Stimulated activated CD4-positive, alpha-beta T cell treated with anti-CD3 and anti-CD28 coated beads, Interleukin-1b, Interleukin-23, amount 100 ng/mL, for 24 hours (primary cell): ENCODE measurements around the gene TENT5A.

Experiments used
- DNase-seq, 4 experiments: peaks; one replicate each; pipeline ENCODE4 v3.0.0-alpha.2; 2020; ENCODE audit warnings: low read depth in 4 of 4, low spot score in 1 of 4

TENT5A gene

GRCh38 chr6:81771097-81771496 lies 18.6 kb upstream of the TENT5A start:
- DNase-seq = no peak

GRCh38 chr6:81770381-81770780 lies 17.9 kb upstream of the TENT5A start:
- DNase-seq = no peak

DNA sequence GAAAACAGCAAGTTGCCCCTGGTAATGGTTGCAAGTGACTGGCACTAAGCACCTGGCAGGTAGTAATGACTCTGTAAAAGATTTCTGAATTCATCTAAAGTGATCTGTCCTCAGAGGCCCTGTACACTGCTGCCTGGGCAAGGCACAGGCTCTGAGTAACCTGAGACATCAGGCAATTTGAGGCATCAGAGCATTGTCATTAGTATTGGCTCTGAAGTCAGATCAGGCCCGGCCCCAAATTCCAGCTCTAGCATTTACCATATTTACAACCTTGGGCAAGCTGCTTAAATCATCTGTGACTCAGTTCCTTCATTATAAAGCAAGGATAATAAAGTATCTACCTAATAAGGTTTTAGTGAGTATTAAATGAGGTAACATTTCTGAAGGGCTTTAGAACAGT lies 17.3 kb upstream of the TENT5A start:
- no peak for DNase-seq

DNA sequence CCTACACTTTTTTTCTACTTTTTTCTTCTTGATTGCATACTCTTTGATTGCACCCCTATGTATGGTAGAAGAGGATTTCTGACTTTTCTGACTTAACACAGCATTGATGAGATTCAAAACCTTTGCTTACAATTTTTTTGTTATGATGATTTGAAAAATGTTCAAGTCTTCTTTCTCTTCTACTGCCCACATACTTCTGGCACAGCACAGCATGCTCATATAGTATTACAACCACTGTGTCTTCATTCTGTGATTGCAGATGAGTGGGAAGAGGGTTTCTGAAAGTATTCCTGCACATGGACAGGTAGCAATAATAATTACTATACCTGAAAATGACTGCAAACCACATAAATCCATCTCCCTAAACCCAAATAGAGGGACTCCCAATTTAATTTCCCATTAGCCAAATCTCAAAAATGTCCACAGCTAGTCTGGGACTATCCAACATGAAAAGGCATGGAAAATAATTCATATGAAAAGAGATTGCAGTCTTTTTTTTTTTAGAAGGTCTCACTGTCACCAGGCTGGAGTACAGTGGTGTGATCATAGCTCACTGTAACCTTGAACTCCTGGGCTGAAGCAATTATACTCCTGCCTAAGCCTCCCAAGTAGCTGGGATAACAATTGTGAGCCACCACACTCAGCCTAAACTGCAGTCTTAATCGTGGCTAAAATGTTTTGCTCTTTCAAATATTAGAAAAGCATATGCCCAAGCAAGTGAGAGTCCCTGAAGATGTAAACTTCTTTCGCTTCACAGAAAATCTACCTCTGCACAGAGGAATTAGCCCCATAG lies 15.9 kb upstream of the TENT5A start:
- no peak for DNase-seq

DNA sequence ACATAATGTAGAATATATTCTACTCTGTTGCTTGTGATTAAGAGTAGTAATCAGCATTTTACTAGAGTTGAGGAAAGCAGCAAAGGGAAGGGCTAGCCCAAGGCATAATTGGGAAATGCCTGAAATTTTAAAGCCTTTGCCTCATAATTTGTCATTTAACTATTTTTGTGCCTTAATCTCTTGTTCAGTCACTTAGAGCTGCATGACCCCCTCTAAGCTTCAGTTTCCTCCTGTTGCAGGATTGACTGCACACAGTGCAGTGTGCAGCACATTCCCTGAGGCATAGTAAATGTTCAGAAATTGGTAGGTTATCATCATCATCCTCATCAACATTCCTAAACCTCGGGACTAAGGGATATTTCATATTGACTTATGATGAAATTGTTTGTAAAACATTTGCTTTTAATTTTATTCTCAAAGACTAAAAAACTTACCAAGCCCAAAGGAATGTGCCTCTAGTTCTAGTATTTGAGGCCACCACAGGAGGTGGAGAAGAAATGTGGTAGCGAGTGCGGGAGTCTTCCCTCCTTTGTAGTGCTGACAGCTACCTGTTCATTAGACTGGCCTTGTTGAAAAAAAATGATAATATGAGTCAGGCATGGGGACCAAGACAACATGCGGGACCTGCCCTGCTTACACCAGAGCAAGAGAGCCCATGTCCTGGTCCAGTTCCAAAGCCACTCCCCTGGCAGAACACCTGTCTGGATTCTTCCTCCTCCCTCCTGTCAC lies 14.8 kb upstream of the TENT5A start:
- no peak for DNase-seq

GRCh38 chr6:81766482-81767069 lies 14.1 kb upstream of the TENT5A start:
- DNase-seq = no peak

DNA sequence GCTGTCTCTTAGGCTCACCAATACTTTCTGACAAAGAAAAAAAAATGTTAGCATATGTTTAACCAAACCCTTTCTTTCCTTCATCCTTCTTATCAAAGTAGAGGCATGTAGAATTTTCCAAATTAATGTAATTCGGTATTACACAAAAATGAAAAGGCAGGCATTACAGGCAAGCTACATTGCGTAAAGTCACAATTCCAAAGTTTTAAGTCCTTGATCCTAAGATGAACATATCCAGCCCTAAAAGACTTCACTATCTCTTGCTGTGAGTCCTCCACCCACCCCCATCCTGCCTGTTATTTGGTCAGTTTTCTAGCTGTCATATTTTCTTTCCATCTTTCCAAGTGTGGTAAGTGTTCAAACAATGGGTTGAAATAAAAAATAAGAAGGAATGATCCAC lies 12.1 kb upstream of the TENT5A start:
- DNase-seq = no peak

DNA sequence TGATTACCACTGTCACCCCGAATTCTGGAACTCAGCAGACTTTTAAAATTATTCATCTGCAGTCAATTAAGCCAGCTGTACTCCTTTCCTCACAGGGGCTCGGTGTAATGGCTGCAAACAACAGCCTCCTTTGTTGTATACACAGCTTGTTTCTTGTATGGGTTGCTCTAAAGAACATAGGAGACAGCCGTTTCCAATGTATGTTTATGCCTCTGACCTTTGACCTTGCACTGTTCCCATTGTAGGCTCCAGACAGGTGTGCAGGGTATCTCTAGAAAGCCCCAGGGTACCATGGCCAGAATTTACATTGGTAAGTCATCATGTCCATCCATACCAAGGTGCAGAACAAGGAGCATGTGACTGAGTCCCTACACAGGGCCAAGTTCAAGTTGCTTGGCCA lies 11.5 kb upstream of the TENT5A start:
- DNase-seq = no peak

- no peak for DNase-seq
Observed at GRCh38 chr6:81763051-81763450, 10.6 kb upstream of the TENT5A start.

DNA sequence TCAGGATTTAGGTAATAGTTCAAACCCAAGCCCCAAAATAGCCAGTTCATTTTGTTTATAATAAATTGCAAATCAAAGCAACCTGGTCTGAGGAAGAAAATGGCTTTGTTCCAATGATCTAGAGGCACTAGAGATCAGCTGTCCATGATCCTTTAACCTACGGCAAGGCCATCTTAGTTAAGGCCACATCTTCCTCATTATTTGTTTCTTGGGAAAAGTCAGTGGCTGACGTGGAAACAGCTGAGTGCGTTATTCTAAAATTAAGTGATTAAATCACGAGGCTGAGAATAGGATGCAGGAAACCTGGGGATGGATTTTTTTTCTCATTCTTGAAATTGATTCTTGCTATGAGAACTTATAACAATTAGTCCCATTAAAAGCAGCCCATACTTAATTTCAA lies 10.1 kb upstream of the TENT5A start:
- no peak for DNase-seq

- DNase-seq = no peak
Observed at GRCh38 chr6:81762132-81762531, 9.7 kb upstream of the TENT5A start.

DNA sequence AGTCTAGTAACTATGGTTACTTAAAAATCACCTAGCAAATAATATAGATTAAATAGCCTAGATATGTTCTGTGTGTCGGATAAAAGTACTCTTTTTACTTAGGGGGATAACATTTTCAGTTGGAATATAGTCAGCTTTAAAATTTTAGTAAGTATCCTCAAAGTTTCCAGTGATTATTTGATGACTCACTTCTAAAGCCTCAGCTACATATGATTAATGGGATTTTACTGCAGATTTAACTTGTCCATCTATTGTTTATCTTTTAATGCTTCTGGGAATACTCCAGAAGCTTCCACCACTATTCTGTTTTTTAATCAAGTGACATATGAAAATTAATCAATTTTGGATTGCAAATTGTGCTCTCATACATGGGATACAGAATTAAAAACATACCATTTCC lies 8.7 kb upstream of the TENT5A start:
- DNase-seq = no peak

DNA sequence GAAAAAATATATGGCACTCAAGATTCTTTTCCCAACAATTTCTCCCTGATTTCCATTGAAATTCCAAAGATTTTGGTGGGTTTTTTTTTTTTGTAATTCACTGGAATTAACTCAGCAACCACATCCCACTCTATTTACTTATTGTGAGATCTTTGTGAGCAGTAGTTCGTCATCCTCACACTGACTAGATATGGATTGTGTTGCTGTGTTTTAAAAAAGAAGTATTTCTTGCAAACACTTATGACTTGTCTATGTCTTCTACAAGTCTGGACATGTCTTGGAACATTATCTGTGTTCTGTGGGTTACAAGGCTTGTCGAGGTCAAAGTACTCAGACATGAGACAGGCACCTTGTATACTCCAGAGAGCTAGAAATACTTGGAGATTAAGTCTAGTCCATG lies 7.3 kb upstream of the TENT5A start:
- no peak for DNase-seq

GRCh38 chr6:81758221-81758620 lies 5.7 kb upstream of the TENT5A start:
- DNase-seq = no peak

GRCh38 chr6:81756690-81757089 lies 4.2 kb upstream of the TENT5A start:
- no peak for DNase-seq

GRCh38 chr6:81755551-81755950 lies 3.1 kb upstream of the TENT5A start:
- no peak for DNase-seq

DNA sequence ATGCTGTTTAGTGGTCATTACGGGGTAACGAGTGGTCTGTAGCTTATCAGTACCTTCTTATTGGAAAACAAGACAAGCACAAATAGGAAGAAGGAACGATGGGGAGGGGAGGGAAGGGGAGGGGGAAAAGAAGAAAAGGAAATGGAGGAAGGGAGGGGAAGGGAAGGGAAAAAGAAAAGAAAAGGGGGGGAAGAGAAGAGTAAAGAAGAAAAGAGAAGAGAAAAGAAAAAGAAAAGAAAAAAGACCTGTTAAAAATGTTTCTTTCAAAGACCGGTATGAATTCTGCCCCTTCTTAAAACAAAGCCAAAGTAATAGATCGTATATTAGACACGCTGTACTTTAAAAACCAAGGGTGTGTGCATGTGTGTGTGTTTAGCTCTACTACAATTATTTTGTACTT lies 2.4 kb upstream of the TENT5A start:
- DNase-seq = no peak

DNA sequence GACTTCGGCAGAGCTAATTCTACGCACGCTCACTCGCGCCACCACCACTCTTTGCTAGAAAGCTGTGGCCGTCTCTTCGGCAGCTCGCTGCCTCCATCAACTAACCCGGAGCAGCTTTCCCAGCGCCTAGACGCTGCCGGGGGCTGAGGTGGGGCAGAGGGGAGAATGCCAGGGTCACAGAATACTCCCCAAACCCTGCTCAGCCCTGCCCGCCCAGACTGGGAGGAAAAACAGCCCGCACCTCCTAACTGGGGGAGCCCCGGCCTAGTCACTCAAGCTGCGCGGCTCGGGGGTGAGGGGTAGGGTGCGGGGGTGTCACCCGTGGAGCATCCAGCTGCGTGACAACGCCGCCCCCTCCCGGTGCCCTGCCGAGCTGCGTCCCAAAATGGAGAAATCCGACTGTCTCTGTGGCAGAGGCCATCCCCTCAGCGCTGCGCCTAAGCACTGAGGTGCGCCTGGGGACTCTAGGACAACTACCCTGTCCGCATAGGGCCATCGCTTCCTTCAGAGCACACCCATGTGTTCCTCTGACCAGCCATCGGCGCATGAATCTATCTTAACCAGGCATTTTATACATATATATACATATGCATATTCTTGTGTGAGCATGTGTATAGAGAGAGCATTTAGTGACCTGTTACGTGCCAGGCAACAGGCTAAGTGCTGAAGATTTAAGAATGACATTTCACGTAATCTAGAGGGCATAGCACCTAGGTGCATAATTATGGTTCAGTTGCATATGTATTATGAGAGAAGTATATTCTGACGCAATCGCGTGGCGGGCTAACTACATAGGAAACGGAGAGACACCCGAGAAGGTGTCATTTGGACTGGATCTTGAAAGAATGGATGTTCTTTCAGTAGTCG lies 1.5 kb upstream of the TENT5A start:
- peak; percentile 50 to 82 (median 74) for DNase-seq

DNA sequence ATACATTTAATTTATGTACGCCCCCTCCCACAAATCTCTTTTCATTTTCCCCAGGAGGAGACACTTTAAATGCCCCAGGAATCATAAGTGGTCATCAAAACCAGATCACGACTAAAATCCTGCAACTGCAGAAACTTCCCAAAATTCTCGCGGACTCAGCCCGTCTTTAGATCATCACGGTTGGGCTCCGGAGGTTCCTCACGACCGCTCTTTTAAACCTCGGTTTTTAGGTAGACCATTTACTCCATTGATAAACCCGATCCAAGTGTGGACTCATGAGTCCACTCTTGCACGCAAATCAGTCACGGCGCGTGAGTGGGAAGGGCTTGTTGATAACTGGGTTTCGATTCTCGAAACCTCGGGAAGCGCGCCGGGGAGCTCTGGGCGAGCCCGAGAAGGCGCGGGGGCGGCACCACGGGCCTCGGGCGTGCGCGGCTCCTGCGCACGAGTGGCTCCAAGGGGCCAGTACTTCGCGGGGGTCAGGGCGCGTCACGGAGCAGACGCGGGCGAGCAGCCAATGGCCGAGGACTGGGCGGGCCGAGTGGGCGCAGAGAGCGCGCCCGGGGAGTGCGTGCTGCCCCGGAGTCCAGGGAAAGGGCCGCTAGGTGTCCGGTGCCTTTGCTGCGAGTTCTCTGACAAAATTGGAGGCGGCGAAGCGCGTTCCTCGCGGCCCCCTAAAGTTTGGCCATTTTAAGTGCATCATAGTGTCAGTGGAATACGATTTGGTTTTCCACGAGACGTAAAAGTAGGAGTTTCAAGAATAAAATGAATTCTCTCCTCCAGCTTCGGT lies 635 bp upstream of the TENT5A start:
- peak in 2 of 4 experiments; percentile 10 to 25 for DNase-seq

DNA sequence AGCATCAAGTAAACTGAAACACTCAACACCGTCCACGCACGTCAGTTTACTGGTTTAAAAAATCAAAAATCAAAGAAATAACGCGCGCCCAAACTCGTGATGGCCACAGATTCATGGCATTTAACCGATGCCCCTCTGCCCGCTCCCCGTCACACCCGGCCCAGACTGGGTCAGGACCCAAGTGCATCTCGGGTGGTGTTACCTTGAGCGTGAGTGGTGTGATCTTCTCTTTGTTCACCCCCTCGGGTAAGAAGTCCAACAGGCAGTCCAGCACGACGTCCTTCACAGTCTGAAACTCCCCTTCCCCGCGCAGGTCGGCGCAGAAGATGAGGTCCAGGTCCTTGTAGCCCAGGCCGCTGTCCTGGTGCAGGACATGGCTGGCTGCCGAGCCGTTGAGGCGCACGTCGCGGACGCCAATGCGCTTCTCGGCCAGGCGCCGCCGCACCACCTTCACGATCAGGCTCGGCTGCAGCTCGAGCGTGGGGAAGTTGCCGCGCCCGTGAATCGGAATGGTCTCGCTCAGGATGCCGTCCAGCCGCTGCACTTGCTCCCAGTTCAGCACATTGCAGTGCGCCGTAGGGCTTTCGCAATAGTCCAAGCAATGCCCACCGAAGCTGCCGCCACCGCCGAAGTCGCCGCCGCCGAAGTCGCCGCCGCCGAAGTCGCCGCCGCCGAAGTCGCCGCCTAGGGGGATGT lies 945 bp downstream of the TENT5A start:
- peak in 2 of 4 experiments; percentile 9 to 10 for DNase-seq
